OCI-LY7 (cell line): ENCODE data around the gene EPHB3.

ENCODE experiments used
- CTCF ChIP-seq: fragments of 200-600 bp; sonication (generic); conservative IDR thresholded peaks from 2 replicates; pipeline ENCODE4 v1.5.1; 2014; ENCODE audit warnings: mild to moderate bottlenecking, antibody characterized with exemption, low read length, moderate library complexity, mixed read lengths
- EZH2phosphoT487 ChIP-seq: fragments of 200-600 bp; sonication (generic); IDR thresholded peaks from 2 replicates; pipeline ENCODE4 v1.6.1; 2018; ENCODE audit warnings: low read depth, borderline replicate concordance, mild to moderate bottlenecking, mixed run types, antibody characterized with exemption, low read length, moderate library complexity, mixed read lengths

DNA sequence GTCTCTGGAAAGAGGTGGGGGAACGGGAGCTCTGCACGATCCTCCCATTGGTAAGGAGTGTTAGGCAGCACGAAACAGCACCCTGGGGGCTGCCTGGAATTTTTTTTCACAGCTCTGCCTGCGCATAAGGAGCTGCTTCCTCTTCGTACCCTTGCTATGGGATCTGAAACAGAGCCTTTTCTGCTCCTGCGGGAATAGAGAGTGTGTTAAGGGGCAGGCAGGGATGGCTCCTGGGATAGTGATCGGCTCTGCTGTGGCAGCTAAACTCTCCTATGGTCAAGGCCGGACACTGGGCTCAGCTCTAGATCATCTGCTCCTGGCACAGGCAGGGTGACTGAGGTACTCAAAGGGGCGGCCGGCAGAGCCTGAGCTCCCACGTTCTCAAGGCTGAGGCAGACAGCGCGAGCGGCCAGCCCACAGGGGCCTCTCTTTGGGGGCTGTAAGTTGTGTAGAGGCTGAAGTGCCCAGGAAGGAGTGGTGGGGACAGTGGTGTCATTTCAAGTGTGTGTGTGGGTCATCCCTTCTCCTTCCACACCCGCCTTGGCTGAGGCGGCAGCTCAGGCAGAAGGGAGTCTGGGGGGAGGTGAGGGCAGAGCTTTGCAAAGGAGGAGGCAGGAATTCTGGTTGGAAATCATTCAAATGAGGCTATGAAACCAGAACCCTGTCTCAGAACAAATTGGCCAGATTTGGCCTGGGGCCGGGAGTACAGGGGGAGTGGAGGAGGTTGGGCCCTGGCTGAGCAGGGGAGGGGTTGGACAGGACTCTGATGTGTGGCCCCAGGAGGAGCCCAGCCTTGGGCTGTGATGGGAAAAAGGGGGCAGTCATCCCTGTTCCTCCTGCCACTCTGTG, 31.0 kb downstream of the EPHB3 start:
- TF ChIP-seq CTCF, result no peak
- no peak for TF ChIP-seq EZH2phosphoT487
